Stimulated activated CD4-positive, alpha-beta T cell treated with anti-CD3 and anti-CD28 coated beads, Interleukin-4, amount 100 ng/mL, for 24 hours (primary cell): ENCODE measurements around the gene RGS6.

Source experiments
- DNase-seq: peaks from one replicate; pipeline ENCODE4 v3.0.0-alpha.2; 2020

The RGS6 gene

DNA sequence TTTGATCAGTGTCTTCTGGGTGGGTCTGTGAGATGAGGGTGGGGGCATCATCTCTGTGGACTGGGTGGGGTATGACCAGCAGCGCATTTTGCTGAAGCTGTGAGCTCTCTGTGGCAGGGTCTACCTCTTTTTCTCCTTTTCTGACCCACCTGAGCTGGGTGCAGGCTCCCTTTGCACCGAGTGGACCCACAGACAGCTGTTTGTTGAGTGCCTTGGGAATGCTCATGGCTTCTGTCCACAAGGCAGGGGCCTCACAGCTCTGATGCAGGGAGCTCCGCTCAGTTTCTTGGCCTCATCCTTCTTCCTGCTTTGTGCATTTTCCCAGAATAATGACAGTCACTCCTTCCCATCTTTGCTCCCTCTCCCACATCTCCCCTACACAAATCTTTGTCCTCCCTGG, 581.1 kb downstream of the RGS6 start:
- DNase-seq = no peak

DNA sequence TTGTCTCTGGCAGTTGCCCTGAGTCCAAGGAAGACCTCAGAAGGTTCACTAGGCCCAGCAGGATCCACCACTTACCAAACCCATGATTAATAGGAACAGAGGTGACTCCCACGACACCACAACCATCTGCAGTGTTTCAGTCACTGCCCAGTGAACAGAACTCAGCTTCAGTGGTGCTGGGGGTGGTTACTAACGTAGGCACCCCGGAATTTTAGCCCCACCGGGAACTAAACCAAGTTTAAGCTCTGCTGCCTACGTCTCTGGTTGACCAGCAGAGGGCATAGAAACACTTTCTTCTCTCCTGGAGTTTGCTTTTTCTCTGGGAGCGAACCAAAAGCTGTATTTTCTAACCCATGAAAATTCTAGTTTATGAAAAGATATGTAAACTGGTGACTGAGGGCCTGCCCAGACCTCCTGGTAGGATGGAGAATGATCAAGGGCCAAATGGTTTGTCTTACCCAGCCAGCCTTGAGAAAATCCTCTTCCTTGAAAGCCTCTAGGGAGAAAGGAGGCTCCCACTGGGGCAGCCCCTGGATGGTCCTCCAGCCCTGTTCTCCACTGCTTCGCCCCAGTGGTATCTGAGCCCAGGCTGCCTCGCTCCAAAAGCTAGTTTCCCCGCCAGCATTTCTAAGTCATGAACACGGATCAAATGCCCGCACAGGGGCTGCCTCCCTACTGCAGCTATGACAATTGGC, 581.9 kb downstream of the RGS6 start:
- DNase-seq = no peak

DNA sequence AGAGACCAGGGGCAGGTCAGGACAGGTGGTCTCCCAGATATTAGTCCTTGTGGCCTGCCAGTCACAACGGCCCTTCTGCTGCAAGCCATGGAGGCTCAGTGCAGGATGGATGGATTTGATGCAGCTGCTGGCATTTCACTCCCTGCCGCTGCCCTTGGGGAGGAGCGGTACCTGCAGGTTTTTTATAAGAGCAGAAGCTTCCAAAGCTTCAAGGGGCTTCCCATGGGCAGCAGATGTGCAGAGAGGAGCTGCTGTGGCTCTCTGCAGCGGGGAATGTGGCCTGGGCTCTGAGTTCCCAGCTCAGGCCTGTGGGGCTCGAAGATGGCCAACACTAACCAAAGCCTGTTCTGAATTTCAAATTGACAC, 582.4 kb downstream of the RGS6 start:
- no peak for DNase-seq

DNA sequence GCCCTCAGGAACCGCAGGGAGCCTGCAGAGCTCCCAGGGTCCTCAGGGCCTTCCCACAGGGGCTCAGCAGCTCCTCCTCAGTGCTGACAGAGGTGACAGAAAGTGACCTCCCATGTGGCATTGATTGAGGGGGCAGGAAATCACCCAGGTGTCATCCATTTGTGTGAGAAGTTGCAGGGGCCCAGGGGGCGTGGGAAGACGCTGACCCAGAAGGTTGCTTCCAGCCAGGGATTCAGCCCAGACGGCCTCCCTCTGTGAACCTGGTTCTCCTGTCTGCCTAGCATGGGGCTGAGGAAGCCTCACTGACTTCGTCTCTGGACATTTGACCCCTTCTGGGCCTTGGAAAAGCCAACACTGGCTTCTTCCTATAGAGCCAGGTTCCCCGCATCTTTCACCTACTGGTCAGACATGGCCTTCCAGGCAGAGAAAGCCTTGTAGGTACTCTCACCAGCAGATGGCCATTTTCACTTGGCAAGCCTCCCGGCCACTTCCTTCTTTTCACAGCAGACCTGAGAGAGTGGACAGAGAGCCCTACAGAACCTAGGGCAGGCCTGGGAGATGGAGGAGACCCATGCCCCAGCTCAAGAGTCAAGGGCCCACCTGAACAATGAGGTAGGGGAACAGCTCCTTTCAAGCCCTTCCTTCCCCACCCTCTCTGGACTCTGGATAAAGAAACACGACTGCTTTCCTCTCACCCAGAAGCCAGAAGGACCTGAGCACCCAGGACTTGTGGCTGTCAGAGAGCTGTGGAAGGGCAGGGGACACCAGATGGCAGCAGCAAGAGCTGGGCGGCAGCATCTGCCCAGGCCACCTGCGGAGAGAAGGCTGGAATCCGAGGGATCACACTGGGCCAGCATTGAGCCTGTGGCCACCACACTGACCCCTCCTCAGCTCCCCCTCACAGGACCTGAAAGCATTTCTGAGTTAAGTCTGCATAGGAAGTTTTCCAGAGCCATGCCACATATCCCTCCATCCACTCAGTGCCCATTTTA, 583.8 kb downstream of the RGS6 start:
- no peak for DNase-seq

DNA sequence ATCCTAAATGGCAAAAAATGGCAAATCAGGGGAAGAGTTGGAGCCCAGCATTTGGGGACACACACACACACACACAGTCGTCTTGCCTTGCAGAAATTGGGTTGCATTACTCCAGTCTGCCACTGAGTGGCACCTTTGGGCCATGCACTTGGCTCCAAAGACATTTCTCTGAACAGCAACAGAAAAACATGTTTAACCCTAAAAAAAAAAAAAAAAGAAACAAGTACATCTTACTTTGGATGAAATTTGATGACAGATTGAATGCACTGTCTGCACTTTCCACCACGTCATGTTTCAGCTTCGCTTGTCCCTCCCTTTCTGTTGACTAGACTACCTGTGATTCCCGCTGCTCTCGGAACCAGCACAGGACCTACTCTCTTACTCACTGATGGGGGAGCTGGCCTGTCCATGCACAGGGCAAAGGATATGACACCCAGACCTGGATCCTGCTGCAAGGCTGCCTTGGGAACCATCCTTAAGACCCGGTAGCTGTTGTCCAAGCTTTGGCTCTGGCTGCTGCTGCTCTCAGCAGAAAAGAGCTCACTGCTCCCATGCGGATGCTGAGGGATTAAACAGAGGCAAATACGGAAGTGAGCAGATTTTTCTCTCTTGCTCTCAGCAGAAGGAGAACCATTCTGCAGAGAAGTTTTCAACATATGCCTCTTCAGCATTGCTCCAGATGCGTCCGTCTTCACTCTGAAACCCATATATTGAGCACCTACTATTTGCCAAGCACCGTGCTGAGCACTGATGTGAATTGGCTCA, 584.9 kb downstream of the RGS6 start:
- peak; percentile 77 for DNase-seq

DNA sequence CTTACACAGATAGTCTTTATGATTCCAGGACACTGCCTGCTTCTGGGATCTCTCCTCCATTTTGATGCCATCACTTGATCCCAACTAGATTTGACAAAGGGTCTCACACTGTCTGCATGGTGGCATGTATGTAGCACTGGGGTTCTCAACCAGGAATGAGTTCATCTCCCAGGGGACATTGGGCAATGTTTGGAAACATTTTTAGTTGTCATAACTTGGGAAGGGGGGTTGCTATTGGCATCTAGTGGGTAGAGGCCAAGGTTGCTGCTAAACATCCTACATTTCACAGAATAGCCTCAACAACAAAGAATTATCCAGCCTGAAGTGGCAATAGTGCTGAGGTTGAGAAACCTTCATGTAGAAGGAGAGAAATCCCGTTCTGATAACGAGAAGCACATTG, 585.5 kb downstream of the RGS6 start:
- no peak for DNase-seq

DNA sequence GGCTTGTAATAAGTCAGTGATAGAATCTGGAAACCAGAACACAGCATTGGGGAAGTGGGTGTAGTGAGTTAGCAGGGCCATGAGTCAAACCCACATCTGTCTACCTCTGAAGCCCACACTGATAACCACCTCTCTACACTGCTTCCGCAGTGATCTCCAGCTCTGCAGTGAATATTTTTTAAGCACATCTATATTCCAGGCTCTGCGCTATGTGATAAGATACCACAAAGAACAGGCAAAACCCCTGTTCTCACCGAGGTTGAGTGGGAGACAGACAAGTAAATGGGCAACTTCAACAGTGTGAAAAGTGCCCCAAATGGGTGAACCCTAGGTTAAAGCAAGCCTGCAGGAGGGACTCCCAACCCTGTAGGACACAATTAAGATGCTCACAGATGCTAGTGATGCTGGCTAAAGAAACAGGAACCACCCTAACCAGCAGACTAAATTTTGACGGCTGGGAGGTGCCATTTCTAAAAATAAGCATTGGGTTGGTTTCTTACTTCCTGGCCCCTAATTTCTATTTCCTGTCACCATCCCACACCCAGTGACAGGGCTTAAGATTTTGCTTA, 586.7 kb downstream of the RGS6 start:
- DNase-seq = peak; percentile 52

DNA sequence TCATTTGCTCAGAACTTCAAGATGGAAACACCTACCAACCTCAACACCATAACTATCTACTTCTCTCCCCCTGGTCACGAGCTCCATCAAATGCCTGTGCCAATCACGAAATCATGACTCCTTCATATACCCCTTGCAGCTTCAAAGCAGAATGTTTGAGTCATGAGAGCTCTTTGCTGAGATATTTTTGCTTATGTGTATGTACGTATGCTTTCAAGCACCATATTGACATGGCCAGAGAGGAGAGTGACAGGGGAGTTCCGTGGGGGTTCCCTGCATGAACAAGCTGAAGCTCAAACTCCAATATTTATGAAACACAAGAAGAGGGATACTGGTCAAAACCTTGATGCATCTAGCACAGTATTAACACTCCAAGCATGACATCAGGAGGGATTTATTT, 587.3 kb downstream of the RGS6 start:
- peak; percentile 29 for DNase-seq

DNA sequence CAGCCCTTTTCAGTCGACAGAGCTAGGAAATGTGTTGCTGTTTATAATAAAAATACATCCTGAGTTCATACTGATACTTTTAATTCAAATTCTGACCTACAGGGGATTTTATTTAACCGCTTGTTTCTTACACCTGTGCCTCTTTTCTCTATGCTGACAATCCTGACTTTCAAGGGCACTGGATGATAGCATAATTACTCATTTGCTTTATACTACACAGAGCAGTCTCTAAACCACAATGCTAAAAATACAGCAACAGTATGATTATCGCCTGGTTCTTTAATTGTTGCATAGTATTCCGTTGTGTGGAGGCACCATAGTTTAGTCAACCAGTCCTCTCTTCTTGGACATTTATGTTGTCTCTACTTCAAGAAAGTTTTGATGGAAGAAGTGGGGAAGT, 588.8 kb downstream of the RGS6 start:
- DNase-seq = no peak

DNA sequence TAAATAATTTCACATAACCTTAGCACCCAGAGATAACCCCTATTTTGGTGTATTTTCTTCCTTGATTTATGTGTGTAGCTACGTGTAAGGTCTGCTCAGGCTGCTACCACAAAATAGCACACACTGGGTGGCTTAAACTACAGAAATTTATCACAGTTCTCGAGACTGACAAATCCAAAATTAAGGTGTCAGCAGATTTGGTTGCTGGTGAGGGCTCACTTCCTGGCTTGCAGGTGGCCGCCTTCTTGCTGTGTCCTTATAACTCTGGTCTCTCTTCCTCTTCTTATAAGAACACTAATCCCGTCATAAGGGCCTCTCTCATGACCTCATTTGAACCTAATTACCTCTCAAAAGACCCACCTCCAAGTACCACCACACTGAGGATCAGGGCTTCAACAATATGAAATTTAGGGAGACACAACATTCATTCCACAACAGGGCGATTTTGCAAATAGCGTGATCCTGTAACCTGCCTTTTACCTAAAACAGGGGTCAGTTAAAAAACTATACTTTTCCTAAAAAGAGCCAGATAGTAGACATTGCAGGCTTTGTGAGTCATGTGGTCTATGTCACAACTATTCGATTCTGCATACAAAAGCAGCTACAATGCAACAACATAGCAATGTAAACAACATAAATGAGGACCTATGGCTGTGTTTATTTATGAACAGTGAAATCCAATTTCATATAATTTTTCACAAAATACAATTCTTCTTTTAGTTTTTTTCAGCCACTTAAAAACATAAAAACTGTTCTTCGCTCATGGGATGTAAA, 589.9 kb downstream of the RGS6 start:
- no peak for DNase-seq

DNA sequence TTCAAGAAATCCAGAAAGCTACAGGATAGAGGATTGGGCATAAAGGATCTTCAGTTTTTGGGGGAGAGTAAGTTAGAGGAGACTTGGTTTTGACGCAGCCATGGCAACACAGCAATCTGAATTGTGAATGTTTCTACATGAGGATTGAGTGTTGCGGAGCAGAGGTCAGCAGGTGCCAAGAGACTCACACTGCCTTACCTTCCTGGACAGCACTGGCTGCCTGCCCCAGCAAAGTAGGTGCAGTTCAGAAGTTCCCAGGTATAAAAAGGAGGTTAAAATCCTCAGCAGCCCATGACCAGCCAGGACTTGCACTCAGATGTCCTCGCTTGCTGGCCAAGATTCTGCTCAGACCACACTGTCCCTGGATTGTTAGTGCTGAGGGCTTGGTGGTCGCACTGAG, 590.6 kb downstream of the RGS6 start:
- DNase-seq = no peak

DNA sequence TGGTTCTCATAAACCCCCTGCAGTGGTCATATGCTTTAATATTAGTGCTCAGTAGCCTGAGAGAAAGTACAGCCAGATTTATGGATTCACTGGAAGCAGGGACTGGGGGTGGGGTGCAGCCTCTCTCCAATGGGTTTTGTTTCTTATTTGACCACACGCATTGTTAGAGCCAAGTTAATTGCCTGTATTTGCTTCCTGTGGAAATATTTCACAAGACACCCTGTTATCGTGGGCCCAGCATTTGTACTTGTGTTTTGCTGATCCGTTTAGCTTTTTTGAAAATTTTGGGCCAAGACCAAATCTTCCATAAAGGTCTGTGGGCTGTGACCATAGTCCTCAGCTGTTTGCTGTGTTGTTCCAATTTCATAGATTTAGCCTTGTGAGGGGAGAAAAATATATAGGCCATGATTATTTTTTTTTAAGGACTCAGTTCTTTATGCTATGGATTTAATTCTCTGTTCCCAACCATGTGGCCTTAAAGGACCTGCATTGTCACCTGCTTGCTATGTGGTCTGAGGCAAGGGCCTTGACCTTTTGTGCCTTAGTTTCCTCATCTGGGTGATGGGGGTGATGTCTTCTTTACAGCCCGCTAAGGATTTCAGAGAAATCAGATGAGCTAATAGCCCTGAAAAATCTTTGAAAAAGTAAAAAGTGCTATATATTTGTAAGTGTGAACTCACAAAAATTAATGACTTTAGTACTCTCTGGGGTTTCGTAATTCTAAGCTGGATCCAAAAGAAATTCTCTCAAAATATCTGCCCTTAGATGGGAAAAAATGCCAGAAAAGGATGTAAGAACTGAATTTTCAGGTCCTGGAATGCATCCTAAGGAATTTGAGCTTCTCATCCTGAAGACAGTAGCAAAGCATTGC, 591.4 kb downstream of the RGS6 start:
- no peak for DNase-seq

DNA sequence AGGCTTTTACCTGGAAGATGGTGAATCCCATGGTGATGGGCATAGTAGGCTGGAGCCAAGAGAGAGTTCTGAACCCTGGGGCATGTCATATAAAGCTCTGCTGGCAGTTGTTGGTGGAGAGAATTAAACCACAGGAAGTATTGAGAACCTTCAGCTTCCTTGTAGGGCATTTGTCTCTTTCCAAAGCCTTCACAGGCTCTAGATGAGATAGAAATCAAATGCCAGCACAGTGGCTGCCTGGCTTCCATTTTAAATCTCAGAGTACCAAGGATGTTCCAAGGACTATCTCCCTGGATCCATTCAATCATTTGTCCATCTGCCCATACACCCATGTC, 592.0 kb downstream of the RGS6 start:
- DNase-seq = no peak

DNA sequence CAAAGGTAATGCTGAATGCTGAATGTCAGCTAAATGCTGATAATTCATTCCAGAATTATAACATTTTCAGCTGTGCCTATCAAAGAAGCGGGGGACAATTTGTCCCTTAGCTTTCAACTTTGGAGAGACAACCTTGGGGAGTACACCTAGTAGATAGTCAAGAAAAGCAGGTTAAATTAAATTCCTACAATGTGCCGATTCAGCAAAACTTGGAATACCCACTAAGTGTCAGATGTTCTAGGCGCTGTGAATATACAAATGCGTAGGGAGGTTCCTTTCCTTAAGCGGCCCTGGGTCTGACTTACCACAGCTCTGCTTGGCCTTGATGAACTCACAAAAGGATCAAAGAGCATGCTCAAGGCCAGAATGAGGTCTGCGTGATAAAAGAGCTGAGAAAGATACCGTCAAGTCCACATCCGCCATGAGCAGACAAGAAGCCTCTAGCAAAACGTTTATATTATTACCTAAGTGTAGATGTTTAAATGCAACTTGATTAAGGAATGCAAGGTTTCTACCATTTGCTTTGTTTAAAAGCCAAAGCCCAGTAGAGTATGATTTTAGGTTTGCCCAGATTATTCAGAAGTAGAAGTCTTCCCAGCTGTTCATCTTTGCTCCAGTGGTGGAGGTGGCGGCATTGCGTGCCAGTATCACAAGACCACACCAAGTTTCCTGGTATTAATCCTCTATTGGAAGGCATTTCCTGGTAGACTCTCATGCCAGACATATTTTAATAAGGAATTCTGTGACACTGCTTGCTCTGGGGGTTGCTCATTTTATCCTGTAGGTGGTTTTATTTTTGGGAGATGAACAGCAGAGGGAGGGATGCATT, 593.1 kb downstream of the RGS6 start:
- no peak for DNase-seq

DNA sequence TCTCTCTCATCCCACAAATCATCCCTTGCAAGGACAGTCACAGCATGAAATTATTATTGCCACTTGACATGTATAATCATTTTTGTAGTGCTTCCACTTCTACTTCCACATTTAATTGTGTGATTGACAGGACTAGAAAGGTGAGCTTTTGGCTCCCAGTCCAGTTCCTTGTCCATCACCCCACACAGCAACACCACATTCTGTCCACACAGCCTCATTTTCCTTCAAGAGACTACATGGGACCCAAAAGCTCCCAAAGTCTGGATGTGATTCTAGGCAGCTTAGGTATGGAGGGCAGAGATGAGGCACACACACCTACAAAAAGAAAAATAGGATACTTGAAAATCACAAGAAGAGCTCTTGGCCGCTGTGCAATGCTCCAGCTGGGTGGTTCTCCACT, 595.4 kb downstream of the RGS6 start:
- no peak for DNase-seq

DNA sequence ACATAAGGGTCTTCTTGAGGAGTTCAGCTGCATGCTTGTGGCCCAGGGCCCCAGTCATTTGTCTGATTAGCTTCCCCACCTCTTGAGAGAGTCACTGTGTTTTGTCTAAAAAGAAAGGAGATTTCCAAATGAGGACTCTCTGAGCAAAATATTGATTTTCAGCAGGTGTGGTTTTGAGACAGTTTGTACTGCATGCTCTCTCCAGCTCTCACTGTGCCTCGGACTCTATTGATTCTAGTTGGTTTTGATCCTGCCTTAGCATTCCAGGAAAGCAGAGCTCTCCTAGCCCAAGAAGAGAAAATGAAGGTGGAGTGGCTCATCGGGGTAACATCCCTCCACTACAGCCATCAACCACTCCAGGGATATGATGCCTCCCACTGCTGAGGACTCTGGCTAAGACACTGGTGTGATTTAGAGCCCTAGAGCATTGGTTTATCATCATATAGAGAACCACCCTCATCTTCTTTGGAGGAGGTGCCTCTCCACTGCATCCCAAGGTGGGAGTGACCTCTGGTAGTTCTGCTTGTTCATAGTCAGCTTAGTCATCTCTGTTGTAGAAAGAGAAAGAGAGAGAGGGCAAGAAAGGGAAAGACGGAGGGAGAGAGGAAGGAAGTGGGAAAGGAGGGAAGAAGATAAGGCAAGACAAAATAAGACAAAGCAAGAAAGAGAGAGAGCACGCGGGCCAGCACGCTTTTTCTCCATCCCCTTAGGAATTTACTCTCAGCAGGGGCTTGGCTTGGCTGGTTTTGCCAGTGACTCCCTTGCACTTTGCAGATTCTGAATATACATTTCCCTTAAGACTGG, 596.0 kb downstream of the RGS6 start:
- DNase-seq = no peak

DNA sequence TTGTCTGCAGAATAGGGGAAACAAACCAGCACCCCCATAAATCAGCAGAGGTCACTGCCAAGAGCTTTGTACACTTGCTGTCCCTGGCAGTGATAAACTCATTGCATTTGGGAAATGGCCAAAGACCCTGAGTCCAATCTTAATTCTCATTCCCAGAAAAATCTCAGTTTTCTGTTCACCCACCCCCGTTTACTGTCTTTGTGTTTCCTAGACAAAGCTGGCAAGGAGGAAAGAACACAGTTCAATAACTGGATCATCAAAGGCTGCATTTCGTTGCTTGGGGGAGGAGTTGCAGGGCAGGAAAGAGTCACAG, 596.6 kb downstream of the RGS6 start:
- no peak for DNase-seq

DNA sequence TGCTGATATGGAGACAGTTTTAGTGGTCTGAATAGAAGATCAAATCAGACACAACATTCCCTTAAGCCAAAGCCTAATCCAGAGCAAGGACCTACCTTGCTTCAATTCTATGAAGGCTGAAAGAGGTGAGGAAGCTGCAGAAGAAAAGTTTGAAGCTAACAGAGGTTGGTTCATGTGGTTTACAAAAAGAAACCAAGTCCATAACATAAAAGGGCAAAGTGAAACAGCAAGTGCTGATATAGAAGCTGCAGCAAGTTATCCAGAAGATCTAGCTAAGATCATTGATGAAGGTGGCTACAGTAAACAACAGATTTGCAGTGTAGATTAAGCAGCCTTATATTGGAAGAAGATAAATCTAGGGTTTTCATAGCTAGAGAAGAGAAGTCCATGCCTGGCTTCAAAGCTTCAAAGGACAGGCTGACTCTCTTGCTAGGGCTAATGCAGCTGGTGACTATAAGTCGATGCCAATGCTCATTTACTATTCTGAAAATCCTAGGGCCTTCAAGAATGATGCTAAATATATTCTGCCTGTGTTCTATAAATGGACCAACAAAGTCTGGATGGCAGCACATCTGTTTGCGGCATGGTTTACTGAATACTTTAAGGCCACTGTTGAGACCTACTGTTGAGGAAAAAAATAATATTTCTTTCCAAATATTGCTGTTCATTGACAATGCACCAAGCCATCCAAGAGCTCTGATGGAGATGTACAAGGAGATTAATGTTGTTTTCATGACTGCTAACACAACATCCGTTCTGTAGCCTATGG, 600.6 kb downstream of the RGS6 start:
- no peak for DNase-seq

DNA sequence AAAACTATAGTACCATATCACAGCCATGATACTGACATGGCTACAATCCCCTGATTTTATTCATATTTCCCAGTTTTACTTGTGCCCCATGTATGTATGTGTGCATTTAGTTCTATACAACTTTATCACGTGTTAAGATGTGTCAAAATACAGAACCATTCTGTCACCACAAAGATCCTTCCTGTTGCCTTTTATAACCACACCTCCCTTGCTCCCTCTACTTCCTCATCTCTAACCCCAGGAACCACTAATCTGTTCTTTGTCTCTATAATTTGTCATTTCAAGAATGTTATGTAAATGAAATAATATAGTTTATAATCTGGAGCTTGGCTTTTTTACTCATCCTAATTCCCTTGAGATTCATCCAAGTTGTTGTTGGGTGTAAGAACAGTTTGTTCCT, 603.3 kb downstream of the RGS6 start:
- DNase-seq = no peak
